Smooth muscle cell of the pulmonary artery (primary cell): ENCODE results near the gene FBLIM1. TPM values are rescaled to one million over a fixed set of nuclear protein-coding genes. Genes with fewer than 3 reads are reported as not detected.

Experiments
- total RNA-seq: library from RNA; depleted of rRNA; stranded (reverse); fragments of >200 nt; gene quantifications from 2 replicates; pipeline ENCODE4 v1.2.3, GENCODE V29; 2014

Gene FBLIM1
- total RNA-seq = 121 and 208 TPM in 2 replicates

GRCh38 chr1:15758343-15758931 lies at the start of gene FBLIM1:
Gene FBLIM1 (plus strand): TSS chr1:15758795. CDS start chr1:15764984, 6,189 bp downstream.

GRCh38 chr1:15736038-15736891 lies 22.3 kb upstream of the FBLIM1 start, which contains the start of gene SLC25A34:
Gene SLC25A34 (plus strand): TSS chr1:15736258. CDS start chr1:15736486, 228 bp downstream.

GRCh38 chr1:15742339-15742801 lies 16.2 kb upstream of the FBLIM1 start, which contains the start of gene TMEM82:
Gene TMEM82 (plus strand): TSS chr1:15742499. CDS start chr1:15742560, 61 bp downstream.

GRCh38 chr1:15807549-15807948 lies 49.0 kb downstream of the FBLIM1 start, which contains the start of gene UQCRHL:
Gene UQCRHL (minus strand): TSS chr1:15807649. CDS start chr1:15807649, 0 bp downstream.

Other genes starting within 250 kb of the FBLIM1 start
- gene CASP9, start 234.6 kb upstream of the FBLIM1 start, total RNA-seq = 4.0 and 5.8 TPM in 2 replicates
- 29.8 and 30.0 TPM in 2 replicates for gene DNAJC16, start 231.9 kb upstream of the FBLIM1 start, total RNA-seq
- 0.52 and 1.5 TPM in 2 replicates for gene AGMAT, start 173.7 kb upstream of the FBLIM1 start, total RNA-seq
- gene DDI2, start 141.3 kb upstream of the FBLIM1 start, total RNA-seq = 15.4 and 19.0 TPM in 2 replicates
- gene PLEKHM2, start 74.5 kb upstream of the FBLIM1 start, total RNA-seq = 86.9 and 122 TPM in 2 replicates
- 0.73 and 1.3 TPM in 2 replicates for gene SLC25A34, start 22.5 kb upstream of the FBLIM1 start, total RNA-seq
- not detected in 2 replicates for gene TMEM82, start 16.3 kb upstream of the FBLIM1 start, total RNA-seq
- 1.4 and 1.5 TPM in 2 replicates for gene UQCRHL, start 48.9 kb downstream of the FBLIM1 start, total RNA-seq
- 28.5 and 30.1 TPM in 2 replicates for gene SPEN, start 88.9 kb downstream of the FBLIM1 start, total RNA-seq
- 26.9 and 34.9 TPM in 2 replicates for gene ZBTB17, start 217.3 kb downstream of the FBLIM1 start, total RNA-seq
- not detected in 2 replicates for gene SRARP, start 245.4 kb downstream of the FBLIM1 start, total RNA-seq